GM12878 (cell line): Measurements from ENCODE around the gene SSTR4. TPM values are rescaled to one million over a fixed set of nuclear protein-coding genes. Genes with fewer than 3 reads are reported as not detected.

Experiments used
- ATAC-seq: fragments of 200-7000 bp; cut with Tn5 transposase; 3 replicates; pipeline ENCODE4 v1.9.1; 2020; ENCODE audit warnings: mild to moderate bottlenecking, moderate library complexity
- BruUV-seq: library from RNA; stranded (reverse); fragments of 400-500 nt; replicated peaks from 2 replicates; lab custom pipeline; 2021; lab: Mats Ljungman, UMichigan
- CTCF ChIA-PET: fragments of 300-600 bp; sonication (Branson Sonifier 250); formaldehyde crosslinking; extraction: SDS; loops from one replicate; lab custom pipeline; 2021; ENCODE audit warnings: inconsistent platforms; lab: Yijun Ruan, JAX
- POLR2A ChIA-PET: fragments of 350-600 bp; formaldehyde crosslinking; extraction: SDS; loops from one replicate; lab custom pipeline; 2021; ENCODE audit warnings: inconsistent platforms; lab: Charles Lee
- RAD21 ChIA-PET: fragments of 300-600 bp; sonication (Branson Sonifier 250); formaldehyde crosslinking; loops from one replicate; lab custom pipeline; 2023; ENCODE audit warnings: antibody characterized with exemption; ENCODE audit not compliant: unreplicated experiment; lab: Charles Lee
- SMC1A ChIA-PET: fragments of 300-600 bp; sonication (Branson Sonifier 250); formaldehyde crosslinking; loops from one replicate; lab custom pipeline; 2023; ENCODE audit not compliant: unreplicated experiment, uncharacterized antibody; lab: Charles Lee
- DNase-seq: peaks from one replicate; pipeline ENCODE4 v3.0.0-alpha.2; 2011; ENCODE audit warnings: low read depth, low spot score
- FAIRE-seq: peaks from 3 replicates; lab custom pipeline; 2011; peaks lifted over from hg19 to GRCh38; lab: Jason Lieb, UNC
- H2AFZ ChIP-seq: 2 replicates; pipeline ENCODE4 v1.6.0; 2011; ENCODE audit warnings: low read depth, low read length, control low read depth; ENCODE audit not compliant: control insufficient read depth
- H3K27ac ChIP-seq: 2 replicates; pipeline ENCODE4 v1.5.1; 2011; ENCODE audit warnings: control low read depth; ENCODE audit not compliant: control insufficient read depth, insufficient read depth
- H3K27me3 ChIP-seq, 2 experiments: replicated peaks in 1 of 2; 2 replicates each; pipeline versions ENCODE4 v1.6.0 to v1.6.1; 2011; ENCODE audit warnings: low read length in 1 of 2; ENCODE audit not compliant: control insufficient read depth in 2 of 2, insufficient read depth in 2 of 2
- H3K36me3 ChIP-seq, 2 experiments: 2 replicates each; pipeline ENCODE4 v1.5.1; 2011; ENCODE audit warnings: low read length in 1 of 2; ENCODE audit not compliant: control insufficient read depth in 2 of 2, insufficient read depth in 2 of 2
- H3K4me1 ChIP-seq: 2 replicates; pipeline ENCODE4 v1.6.1; 2011; ENCODE audit warnings: mild to moderate bottlenecking, low read length, moderate library complexity, mixed read lengths; ENCODE audit not compliant: control insufficient read depth, insufficient read depth
- H3K4me2 ChIP-seq: 2 replicates; pipeline ENCODE4 v1.6.0; 2011; ENCODE audit warnings: control low read depth; ENCODE audit not compliant: control insufficient read depth, insufficient read depth
- H3K4me3 ChIP-seq: fragments of 200-600 bp; sonication (generic); 2 replicates; pipeline ENCODE4 v1.5.1; 2016
- H3K79me2 ChIP-seq: 2 replicates; pipeline ENCODE4 v1.6.0; 2011; ENCODE audit warnings: low read length; ENCODE audit not compliant: control insufficient read depth, insufficient read depth
- H3K9ac ChIP-seq: 2 replicates; pipeline ENCODE4 v1.8.0; 2011; ENCODE audit warnings: low read length, control low read depth, mixed read lengths; ENCODE audit not compliant: control insufficient read depth, insufficient read depth
- H3K9me3 ChIP-seq: replicated peaks from 3 replicates; pipeline ENCODE4 v1.5.1; 2011; ENCODE audit warnings: mild to moderate bottlenecking, low read length; ENCODE audit not compliant: control insufficient read depth, insufficient read depth
- H4K20me1 ChIP-seq: 2 replicates; pipeline ENCODE4 v1.6.0; 2011; ENCODE audit not compliant: control insufficient read depth, insufficient read depth
- BMI1 ChIP-seq: fragments of 450-650 bp; IDR thresholded peaks from 2 replicates; pipeline ENCODE4 v1.6.1; 2016; ENCODE audit warnings: mild to moderate bottlenecking, moderate library complexity, borderline replicate concordance
- EP300 ChIP-seq, 2 experiments: fragments of 150-350 bp in 1 of 2; IDR thresholded peaks; 2 replicates each; pipeline ENCODE4 v1.6.1; 2011 to 2012; ENCODE audit warnings: low read depth in 2 of 2, low read length in 2 of 2, borderline replicate concordance in 1 of 2, improper control_type of control experiment in 1 of 2, inconsistent platforms in 1 of 2; ENCODE audit not compliant: control insufficient read depth in 1 of 2
- GATAD2B ChIP-seq: fragments of 450-650 bp; conservative IDR thresholded peaks from 2 replicates; pipeline ENCODE4 v1.6.1; 2017; ENCODE audit warnings: low read depth, mild to moderate bottlenecking, moderate library complexity
- HSF1 ChIP-seq: fragments of 150-350 bp; IDR thresholded peaks from 2 replicates; pipeline ENCODE4 v1.6.1; 2014; ENCODE audit warnings: mild to moderate bottlenecking, low read depth, low read length
- IKZF1 ChIP-seq: fragments of 450-650 bp; conservative IDR thresholded peaks from 2 replicates; pipeline ENCODE4 v1.6.1; 2017; ENCODE audit warnings: antibody characterized with exemption, mild to moderate bottlenecking
- RAD51 ChIP-seq: fragments of 450-650 bp; IDR thresholded peaks from 2 replicates; pipeline ENCODE4 v1.6.1; 2016; ENCODE audit warnings: moderate library complexity, mild to moderate bottlenecking, inconsistent platforms
- SKIL ChIP-seq: fragments of 450-650 bp; IDR thresholded peaks from 2 replicates; pipeline ENCODE4 v1.6.1; 2017; ENCODE audit warnings: mild to moderate bottlenecking, low read depth, inconsistent platforms; ENCODE audit not compliant: poor library complexity, severe bottlenecking
- SP1 ChIP-seq: IDR thresholded peaks from one replicate; pipeline ENCODE4 v1.6.1; 2011; ENCODE audit warnings: low read depth, low read length
- SPI1 ChIP-seq: IDR thresholded peaks from 2 replicates; pipeline ENCODE4 v1.6.1; 2011; ENCODE audit warnings: low read depth, mild to moderate bottlenecking, low read length, moderate library complexity, borderline replicate concordance; ENCODE audit not compliant: insufficient read depth
- WGBS: methylation state at CpG from one replicate; pipeline ENCODE4 v1.1.6; 2016; ENCODE audit warnings: low lambda C conversion rate; ENCODE audit not compliant: insufficient replicate concordance, insufficient coverage; ENCODE audit errors: missing lambda C conversion rate; 5-methylcytosine and 5-hydroxymethylcytosine counted together
- in situ Hi-C: fragments of 300-500 bp; cut with MboI; formaldehyde crosslinking; loops from 9 replicates; pipeline ENCODE4 v1.14.3; 2018; ENCODE audit warnings: mixed read lengths
- intact Hi-C: fragments of 100-400 bp; cut with micrococcal nuclease; formaldehyde crosslinking; loops from one replicate; pipeline ENCODE4 v1.14.2; 2022; ENCODE audit not compliant: unreplicated experiment
- polyA plus RNA-seq, 11 experiments: library from polyadenylated mRNA; depleted of rRNA in 4 of 11; unstranded in 6 of 11; stranded (reverse) in 5 of 11; fragments of >200 nt; fragmentation: Nextera tagmentation in 4 of 11; fragmentation: Illumina TruSeq in 1 of 11; extraction: Ambion mirVana in 4 of 11; extraction: Trizol in 1 of 11; gene quantifications; 1 replicate in 1 of 11; 2 replicates in 10 of 11; pipeline versions ENCODE4 v1.2.1 to v1.2.3, GENCODE V29; 2011 to 2016; ENCODE audit warnings: inconsistent platforms in 2 of 11, missing spikeins in 2 of 11, low read depth in 1 of 11
- total RNA-seq, 4 experiments: library from RNA; depleted of rRNA in 3 of 4; stranded (reverse); fragments of >200 nt in 3 of 4; fragmentation: Illumina TruSeq in 1 of 4; extraction: Trizol in 1 of 4; gene quantifications; 2 replicates each; pipeline versions ENCODE4 v1.2.1 to v1.2.3, GENCODE V29; 2013 to 2021

The SSTR4 gene
- total and polyA plus RNA-seq, 10 of the 15 experiments (the other 5 are each of a cell fraction or from before 2014, with no cell fraction given): not detected

- 62% methylated on average over 11 of the region's 14 CpGs for WGBS
- in situ Hi-C loops (no loop called here), intact Hi-C loops (no loop called here)
Measured at GRCh38 chr20:23086931-23087411, 51.9 kb downstream of the SSTR4 start.

More at GRCh38 chr20:23086931-23087411, 51.9 kb downstream of the SSTR4 start:
- DNase-seq: no peak
- H3K4me2 ChIP-seq: no peak overlapping the region
- ChIA-PET RAD21 (interaction anchor here (1.0 to 2.6 kb wide), 5 partner anchors 22 to 395 kb away, joined by 3 to 9 read pairs (median 4); no protein-coding TSS in a partner anchor), POLR2A (interaction anchor here (0.8 to 1.4 kb wide), 3 partner anchors 23 to 72 kb away, joined by 3 to 5 read pairs (median 4); no protein-coding TSS in a partner anchor), SMC1A (interaction anchor here (0.7 to 2.4 kb wide), 12 partner anchors 10 to 323 kb away, joined by 3 to 10 read pairs (median 4); no protein-coding TSS in a partner anchor), CTCF (interaction anchor here (0.9 to 2.0 kb wide), 6 partner anchors 24 to 148 kb away, joined by 3 to 6 read pairs (median 5); no protein-coding TSS in a partner anchor)
- no peaks in the 10 kb centered on the region for H4K20me1 ChIP-seq
- H3K9me3 ChIP-seq: no peaks in the 10 kb centered on the region
- no peak for FAIRE-seq
- TF ChIP-seq SP1 (no peak), BMI1 (no peak), SKIL (no peak), SPI1 (peak; percentile 78), EP300 (IDR thresholded peaks at IDR 0.05; ENCODE audit: borderline replicate concordance in 1 of 2, control insufficient read depth in 1 of 2, low read depth in 2 of 2, low read length in 2 of 2) (no peak), IKZF1 (peak; percentile 38; the same call in 1 of the 2 replicates), RAD51 (no peak), HSF1 (no peak), GATAD2B (0 out of 2 replicates have a peak, but pooled peaks have one; percentile 27)
- peak; percentile 23; the same call in 2 of the 3 replicates for ATAC-seq
- peaks cover 14% of the 10 kb centered on the region for H3K4me1 ChIP-seq
- no peaks in the 10 kb centered on the region for H3K36me3 ChIP-seq
- H3K79me2 ChIP-seq: no peaks in the 10 kb centered on the region
- H3K9ac ChIP-seq: no peak overlapping the region
- H3K4me3 ChIP-seq: no peak overlapping the region
- no peak overlapping the region for H2AFZ ChIP-seq
- H3K27ac ChIP-seq: 0 out of 2 replicates have a peak overlapping the region, but pooled peaks have one; percentile 13
- no peaks in the 10 kb centered on the region for H3K27me3 ChIP-seq
- no TSS peak for BruUV-seq
